GM12892 (cell line): ENCODE measurements around the gene CXCL3.

ENCODE experiments used
- DNase-seq: peaks from one replicate; pipeline ENCODE4 v3.0.0; 2011; ENCODE audit not compliant: insufficient read length
- FAIRE-seq: peaks from 2 replicates; lab custom pipeline; 2011; peaks lifted over from hg19 to GRCh38; lab: Jason Lieb, UNC
- POLR2A ChIP-seq: IDR thresholded peaks from 2 replicates; pipeline ENCODE4 v1.6.1; 2011; ENCODE audit warnings: low read depth, low read length, control low read depth
- POLR2AphosphoS5 ChIP-seq: IDR thresholded peaks from 2 replicates; pipeline ENCODE4 v1.6.1; 2011; ENCODE audit warnings: low read depth, low read length, control low read depth
- TAF1 ChIP-seq: IDR thresholded peaks from 2 replicates; pipeline ENCODE4 v1.6.1; 2011; ENCODE audit warnings: low read depth, mild to moderate bottlenecking, control low read depth, low read length, borderline replicate concordance

CXCL3 gene

DNA sequence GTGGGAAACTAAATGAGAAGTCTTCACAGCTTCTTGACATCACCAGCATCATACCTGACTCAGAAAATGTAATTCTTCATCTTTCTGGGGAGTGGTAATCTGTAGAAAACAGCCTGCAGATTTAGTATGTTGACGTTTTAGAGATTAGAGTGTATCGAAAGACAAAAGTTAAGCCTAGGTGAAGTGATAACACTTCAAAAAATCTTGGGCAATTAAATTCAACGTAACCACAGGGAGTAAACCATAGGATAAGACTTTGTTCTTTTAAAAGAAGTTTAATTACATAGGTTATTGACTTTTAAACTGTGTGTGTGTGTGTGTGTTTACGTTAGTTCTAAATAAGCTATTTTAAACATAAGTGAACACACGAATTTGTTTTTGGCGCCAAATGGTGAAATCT is 38.2 kb downstream of the CXCL3 start:
- no peak for TF ChIP-seq POLR2A
- TF ChIP-seq TAF1, result no peak
- no peak for TF ChIP-seq POLR2AphosphoS5
- FAIRE-seq (no peak), DNase-seq (no peak)

GRCh38 chr4:73998040-73999011 is 40.2 kb downstream of the CXCL3 start, which contains the start of gene CXCL5:
TSS of gene CXCL5 (minus strand) at chr4:73998677. CDS start at chr4:73998581, 96 bp downstream.
- no peak for DNase-seq
- FAIRE-seq, result no peak
- TF ChIP-seq TAF1, result no peak
- no peak for TF ChIP-seq POLR2A
- TF ChIP-seq POLR2AphosphoS5, result no peak

- no peak for FAIRE-seq
- DNase-seq, result no peak
- TF ChIP-seq POLR2AphosphoS5 (no peak), TAF1 (no peak), POLR2A (no peak)
These were observed 46.4 kb downstream of the CXCL3 start for GRCh38 chr4:73992050-73992449.

DNA sequence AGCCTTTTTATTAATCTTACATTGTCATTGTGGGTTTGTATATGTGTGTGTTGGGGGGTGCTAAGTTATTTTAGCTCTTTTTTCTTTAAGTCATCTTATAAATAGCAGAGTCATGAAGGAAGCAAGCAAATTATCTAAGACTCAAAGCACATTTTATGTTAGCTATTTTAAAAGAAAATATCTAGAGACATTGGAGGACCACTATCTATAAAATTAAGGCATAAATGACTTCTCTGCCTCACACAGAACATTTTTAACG is 46.8 kb downstream of the CXCL3 start:
- FAIRE-seq, result no peak
- TF ChIP-seq POLR2A, result no peak
- no peak for TF ChIP-seq TAF1
- TF ChIP-seq POLR2AphosphoS5, result no peak
- DNase-seq, result no peak

- DNase-seq, result no peak
- FAIRE-seq, result no peak
- no peak for TF ChIP-seq POLR2AphosphoS5
- no peak for TF ChIP-seq POLR2A
- no peak for TF ChIP-seq TAF1
These were observed 47.3 kb downstream of the CXCL3 start for GRCh38 chr4:73990988-73991741.

- FAIRE-seq (no peak), DNase-seq (no peak)
- TF ChIP-seq POLR2A (no peak), TAF1 (no peak), POLR2AphosphoS5 (no peak)
These were observed 48.6 kb downstream of the CXCL3 start for GRCh38 chr4:73989928-73990327.

GRCh38 chr4:73989031-73989430 is 49.5 kb downstream of the CXCL3 start:
- FAIRE-seq (no peak), DNase-seq (no peak)
- no peak for TF ChIP-seq POLR2A
- TF ChIP-seq POLR2AphosphoS5, result no peak
- no peak for TF ChIP-seq TAF1

GRCh38 chr4:73988061-73988460 is 50.4 kb downstream of the CXCL3 start, which contains the start of gene PPBP:
TSS of gene PPBP (minus strand) at chr4:73988190. CDS start at chr4:73988103, 87 bp downstream.
- FAIRE-seq (no peak), DNase-seq (no peak)
- TF ChIP-seq TAF1 (no peak), POLR2A (no peak), POLR2AphosphoS5 (no peak)
